Activated naive CD8-positive, alpha-beta T cell treated with anti-CD3 and anti-CD28 coated beads, Interleukin-2, amount 50 U/mL, for 24 hours (primary cell): ENCODE results near the gene ZFHX2.

ENCODE experiments used
- ATAC-seq: fragments of 150-1000 bp; cut with Tn5 transposase; one replicate; pipeline ENCODE4 v1.10.0; 2021
- DNase-seq: peaks from one replicate; pipeline ENCODE4 v3.0.0; 2021
- H3K27ac Mint-ChIP-seq: one replicate; pipeline ENCODE4 v1.8.0; 2021; ENCODE audit warnings: mild to moderate bottlenecking, mixed read lengths
- H3K27me3 Mint-ChIP-seq: one replicate; pipeline ENCODE4 v1.8.0; 2021; ENCODE audit warnings: mixed read lengths
- H3K36me3 Mint-ChIP-seq: one replicate; pipeline ENCODE4 v1.8.0; 2021; ENCODE audit warnings: low read depth, mixed read lengths
- H3K4me1 Mint-ChIP-seq: one replicate; pipeline ENCODE4 v1.8.0; 2021; ENCODE audit warnings: mixed read lengths
- H3K4me3 Mint-ChIP-seq: one replicate; pipeline ENCODE4 v1.8.0; 2021; ENCODE audit warnings: mild to moderate bottlenecking, moderate library complexity, mixed read lengths
- H3K9me3 Mint-ChIP-seq: one replicate; pipeline ENCODE4 v1.8.0; 2021; ENCODE audit warnings: mixed read lengths

ZFHX2 gene

DNA sequence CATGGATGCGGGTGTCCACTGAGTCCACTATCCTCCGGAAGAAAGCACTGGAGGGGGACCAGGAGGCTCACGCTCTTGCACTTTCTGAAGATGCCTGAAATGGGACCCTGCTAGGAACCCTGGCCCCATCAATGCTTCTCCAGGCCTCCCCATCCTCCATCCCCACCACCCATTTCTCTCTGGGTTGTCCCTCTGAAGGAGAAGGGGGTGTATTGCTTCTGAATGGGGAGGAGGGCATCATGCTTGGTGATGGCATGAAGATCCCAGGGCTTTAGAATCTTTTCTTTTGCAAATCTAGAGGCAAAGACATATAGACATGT lies 27.7 kb upstream of the ZFHX2 start:
- no peak for ATAC-seq
- Mint-ChIP-seq H3K27me3 (peaks cover 47% of the 10 kb centered on the region), H3K27ac (no peak overlapping the region)

DNA sequence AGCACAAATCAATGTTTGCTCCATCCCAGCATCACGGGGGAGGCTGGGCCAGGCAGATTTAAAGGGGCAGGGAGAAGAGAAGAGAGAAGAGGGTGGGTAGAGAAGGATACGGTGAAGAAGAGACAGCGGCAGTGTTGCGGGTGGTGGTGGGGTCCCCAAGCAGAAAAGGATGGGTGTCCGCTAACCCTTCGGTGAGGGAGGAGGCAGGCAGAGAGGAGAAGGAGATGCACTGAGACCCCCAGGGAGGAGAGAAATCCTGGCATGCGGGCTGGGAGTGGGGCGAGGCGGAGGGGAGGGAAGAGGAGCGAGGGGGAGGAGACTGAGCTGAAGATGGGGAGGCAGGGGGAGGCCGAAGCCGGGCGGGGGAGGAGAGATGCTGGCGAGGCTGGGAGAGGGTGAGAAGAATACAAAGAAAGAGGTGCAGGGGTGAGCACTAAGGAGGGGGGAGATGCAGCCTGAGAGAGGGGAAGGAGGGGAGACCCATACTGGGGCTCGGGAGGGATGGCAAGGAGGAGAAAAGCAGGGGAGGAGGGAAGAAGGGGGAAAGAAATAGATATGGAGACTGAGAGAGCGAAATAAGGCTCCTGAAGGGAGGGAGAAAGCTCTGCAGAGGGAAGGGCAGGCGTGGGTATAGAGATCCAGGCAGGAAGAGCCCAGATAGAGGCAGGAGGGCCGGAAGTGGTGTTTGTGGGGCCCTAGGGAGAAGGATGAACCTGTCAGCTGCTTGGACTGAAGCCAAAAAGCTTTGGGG lies 27.2 kb upstream of the ZFHX2 start, which contains the start of gene JPH4:
TSS of gene JPH4 (minus strand) at position 231 of the 751 bp plus-strand sequence. CDS start 1,337 bp downstream, outside the sequence.
- no peak within 1 kb of the TSS for H3K4me3 Mint-ChIP-seq
- H3K27me3 Mint-ChIP-seq, result peaks cover 43% of the 10 kb centered on the region
- no peaks in the 10 kb centered on the region for H3K9me3 Mint-ChIP-seq
- DNase-seq (no peak), ATAC-seq (no peak)
- peaks cover 10% of the 10 kb centered on the region for H3K4me1 Mint-ChIP-seq
- no peaks in the 10 kb centered on the region for H3K36me3 Mint-ChIP-seq
- H3K27ac Mint-ChIP-seq, result no peak within 1 kb of the TSS

More for the DNA sequence above, 27.7 kb upstream of the ZFHX2 start:
- H3K36me3 Mint-ChIP-seq, result no peaks in the 10 kb centered on the region
- no peaks in the 10 kb centered on the region for H3K9me3 Mint-ChIP-seq
- H3K4me1 Mint-ChIP-seq, result peaks cover 10% of the 10 kb centered on the region
- no peak for DNase-seq
- H3K4me3 Mint-ChIP-seq, result no peak overlapping the region

- Mint-ChIP-seq H3K9me3 (no peaks in the 10 kb centered on the region), H3K27me3 (peaks cover 43% of the 10 kb centered on the region), H3K4me1 (peaks cover 10% of the 10 kb centered on the region), H3K4me3 (no peak overlapping the region), H3K27ac (no peak overlapping the region), H3K36me3 (no peaks in the 10 kb centered on the region)
- ATAC-seq (no peak), DNase-seq (no peak)
Observed at GRCh38 chr14:23577710-23578392, 26.3 kb upstream of the ZFHX2 start.

DNA sequence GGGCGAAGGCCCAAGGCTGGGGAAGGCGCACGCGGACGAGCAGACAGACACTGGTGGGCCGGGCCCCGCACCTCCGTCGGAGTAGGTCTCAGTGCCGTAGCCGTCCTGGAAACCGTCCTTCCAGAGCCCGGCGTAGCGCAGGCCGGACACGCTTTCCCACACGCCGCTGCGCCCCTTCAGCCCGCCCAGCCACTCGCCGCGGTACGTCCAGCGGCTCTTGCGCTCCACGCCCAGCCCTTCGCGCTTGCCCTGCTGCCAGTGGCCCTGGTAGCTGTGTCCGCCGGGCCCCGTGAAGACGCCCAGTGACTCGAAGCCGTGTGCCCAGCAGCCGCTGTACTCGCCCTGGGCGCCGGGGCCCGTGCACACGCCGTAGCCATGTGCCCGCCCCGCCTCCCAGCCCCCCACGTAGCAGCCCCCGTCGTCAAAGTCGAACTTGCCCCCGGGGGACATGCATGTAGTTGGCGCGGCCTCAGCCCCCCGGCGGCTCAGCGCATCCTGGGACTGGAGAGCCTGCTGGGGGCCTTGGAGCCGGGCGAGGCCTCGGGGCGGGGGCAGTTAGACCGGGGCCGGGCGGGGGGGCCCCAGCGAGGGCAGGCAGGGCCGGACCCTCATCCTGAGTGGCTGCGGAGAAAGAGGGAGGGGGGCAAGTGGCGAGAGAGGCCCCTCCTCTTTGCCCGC lies 25.6 kb upstream of the ZFHX2 start:
- peak overlapping the region; percentile 36 for H3K4me3 Mint-ChIP-seq
- no peaks in the 10 kb centered on the region for H3K9me3 Mint-ChIP-seq
- peaks cover 50% of the 10 kb centered on the region for H3K27me3 Mint-ChIP-seq
- DNase-seq (no peak), ATAC-seq (no peak)
- H3K36me3 Mint-ChIP-seq, result no peaks in the 10 kb centered on the region
- H3K27ac Mint-ChIP-seq, result no peak overlapping the region
- H3K4me1 Mint-ChIP-seq, result peaks cover 10% of the 10 kb centered on the region

DNA sequence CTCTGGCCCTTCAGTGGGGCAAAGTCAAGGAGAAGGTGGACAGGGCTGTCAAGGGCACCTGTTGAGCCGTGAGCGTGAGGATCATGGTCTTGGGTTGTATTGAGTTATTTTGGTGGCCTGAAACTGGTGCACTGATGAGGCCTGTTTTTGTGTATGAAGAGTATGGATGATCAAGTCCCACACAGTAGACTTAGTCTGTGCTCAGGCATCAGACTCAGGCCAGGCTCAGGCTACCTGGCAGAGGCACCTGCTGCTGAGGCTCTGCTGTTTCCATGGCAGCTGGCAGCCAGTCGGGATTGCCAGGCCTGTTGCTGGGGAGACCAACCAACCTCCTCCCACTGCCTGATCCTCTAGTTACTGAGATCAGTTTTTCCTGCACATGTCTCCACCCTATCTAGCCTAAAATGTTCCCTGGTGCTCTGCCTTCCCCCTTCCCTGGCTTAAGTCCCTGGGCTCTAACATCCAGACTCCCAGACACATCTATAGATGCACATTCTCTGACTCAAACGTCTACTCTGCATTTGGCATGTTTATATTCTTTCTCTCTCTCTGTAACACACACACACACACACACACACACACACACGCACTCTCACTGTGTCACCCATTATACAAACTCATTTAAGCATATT lies 21.9 kb upstream of the ZFHX2 start:
- no peaks in the 10 kb centered on the region for H3K36me3 Mint-ChIP-seq
- H3K27me3 Mint-ChIP-seq, result peaks cover 34% of the 10 kb centered on the region
- no peak for ATAC-seq
- peaks cover 15% of the 10 kb centered on the region for H3K4me1 Mint-ChIP-seq
- no peaks in the 10 kb centered on the region for H3K9me3 Mint-ChIP-seq
- no peak overlapping the region for H3K4me3 Mint-ChIP-seq
- no peak overlapping the region for H3K27ac Mint-ChIP-seq
- DNase-seq, result no peak

DNA sequence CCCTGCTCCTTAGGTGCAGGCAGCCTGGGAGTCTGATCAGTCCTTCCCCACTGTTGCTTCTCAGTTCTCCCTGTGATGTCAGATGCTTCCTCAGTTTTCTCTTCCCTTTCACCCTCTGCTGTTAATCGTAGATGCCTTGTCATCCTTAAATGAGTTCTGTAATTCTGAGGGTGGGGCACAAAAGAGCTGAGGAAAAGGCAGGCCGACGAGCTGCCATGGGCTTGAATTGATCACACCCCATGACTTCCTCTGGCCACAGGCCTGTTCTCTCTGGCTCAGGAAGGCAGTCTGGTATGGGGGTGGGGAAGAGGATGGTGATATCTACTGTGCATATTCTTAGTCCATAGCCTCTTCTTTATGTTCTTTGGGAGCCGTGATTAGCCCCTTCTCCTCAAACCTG lies 21.3 kb upstream of the ZFHX2 start:
- H3K36me3 Mint-ChIP-seq, result no peaks in the 10 kb centered on the region
- DNase-seq (no peak), ATAC-seq (no peak)
- peaks cover 21% of the 10 kb centered on the region for H3K4me1 Mint-ChIP-seq
- H3K9me3 Mint-ChIP-seq, result no peaks in the 10 kb centered on the region
- H3K4me3 Mint-ChIP-seq, result no peak overlapping the region
- H3K27me3 Mint-ChIP-seq, result peaks cover 30% of the 10 kb centered on the region
- no peak overlapping the region for H3K27ac Mint-ChIP-seq

DNA sequence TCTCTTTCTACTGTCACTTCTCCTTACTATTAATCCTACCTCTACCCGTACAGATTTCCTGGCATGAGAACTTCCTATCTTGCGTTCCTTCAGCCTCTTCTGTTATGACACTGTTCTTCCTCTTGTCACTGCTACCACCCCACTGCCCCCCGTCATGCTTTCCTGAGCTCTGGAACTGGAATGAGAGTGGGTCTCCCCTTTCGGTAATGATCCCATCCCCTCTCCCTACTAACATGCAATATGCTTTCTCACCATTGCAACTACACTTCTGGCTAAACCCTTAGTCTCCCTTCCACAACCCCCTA lies 20.9 kb upstream of the ZFHX2 start:
- no peak overlapping the region for H3K27ac Mint-ChIP-seq
- H3K27me3 Mint-ChIP-seq, result peaks cover 30% of the 10 kb centered on the region
- DNase-seq, result no peak
- no peaks in the 10 kb centered on the region for H3K36me3 Mint-ChIP-seq
- H3K4me1 Mint-ChIP-seq, result peaks cover 24% of the 10 kb centered on the region
- H3K4me3 Mint-ChIP-seq, result no peak overlapping the region
- no peaks in the 10 kb centered on the region for H3K9me3 Mint-ChIP-seq
- ATAC-seq, result no peak

- no peak for DNase-seq
- H3K4me1 Mint-ChIP-seq, result peaks cover 28% of the 10 kb centered on the region
- H3K27ac Mint-ChIP-seq, result no peak overlapping the region
- H3K9me3 Mint-ChIP-seq, result no peaks in the 10 kb centered on the region
- H3K27me3 Mint-ChIP-seq, result peaks cover 27% of the 10 kb centered on the region
- ATAC-seq, result no peak
- H3K4me3 Mint-ChIP-seq, result no peak overlapping the region
- no peaks in the 10 kb centered on the region for H3K36me3 Mint-ChIP-seq
Observed at GRCh38 chr14:23571701-23572523, 20.3 kb upstream of the ZFHX2 start.

GRCh38 chr14:23570806-23571483 lies 19.4 kb upstream of the ZFHX2 start:
- DNase-seq, result no peak

GRCh38 chr14:23569443-23570151 lies 18.0 kb upstream of the ZFHX2 start:
- no peaks in the 10 kb centered on the region for H3K9me3 Mint-ChIP-seq
- H3K4me3 Mint-ChIP-seq, result peak overlapping the region; percentile 98
- H3K27me3 Mint-ChIP-seq, result peaks cover 11% of the 10 kb centered on the region
- DNase-seq (no peak), ATAC-seq (no peak)
- H3K27ac Mint-ChIP-seq, result peak overlapping the region; percentile 69
- peaks cover 30% of the 10 kb centered on the region for H3K4me1 Mint-ChIP-seq
- peaks cover 5% of the 10 kb centered on the region for H3K36me3 Mint-ChIP-seq

More at GRCh38 chr14:23570806-23571483, 19.4 kb upstream of the ZFHX2 start:
- no peak for ATAC-seq
- Mint-ChIP-seq H3K27me3 (peaks cover 20% of the 10 kb centered on the region), H3K9me3 (no peaks in the 10 kb centered on the region), H3K4me1 (peaks cover 27% of the 10 kb centered on the region), H3K27ac (no peak overlapping the region), H3K36me3 (no peaks in the 10 kb centered on the region), H3K4me3 (no peak overlapping the region)

GRCh38 chr14:23568600-23569331 lies 17.2 kb upstream of the ZFHX2 start:
- ATAC-seq (no peak), DNase-seq (no peak)
- peaks cover 9% of the 10 kb centered on the region for H3K36me3 Mint-ChIP-seq
- peaks cover 30% of the 10 kb centered on the region for H3K4me1 Mint-ChIP-seq
- peak overlapping the region; percentile 98 for H3K27ac Mint-ChIP-seq
- H3K9me3 Mint-ChIP-seq, result no peaks in the 10 kb centered on the region
- H3K4me3 Mint-ChIP-seq, result peak overlapping the region; percentile 98
- peaks cover 10% of the 10 kb centered on the region for H3K27me3 Mint-ChIP-seq

DNA sequence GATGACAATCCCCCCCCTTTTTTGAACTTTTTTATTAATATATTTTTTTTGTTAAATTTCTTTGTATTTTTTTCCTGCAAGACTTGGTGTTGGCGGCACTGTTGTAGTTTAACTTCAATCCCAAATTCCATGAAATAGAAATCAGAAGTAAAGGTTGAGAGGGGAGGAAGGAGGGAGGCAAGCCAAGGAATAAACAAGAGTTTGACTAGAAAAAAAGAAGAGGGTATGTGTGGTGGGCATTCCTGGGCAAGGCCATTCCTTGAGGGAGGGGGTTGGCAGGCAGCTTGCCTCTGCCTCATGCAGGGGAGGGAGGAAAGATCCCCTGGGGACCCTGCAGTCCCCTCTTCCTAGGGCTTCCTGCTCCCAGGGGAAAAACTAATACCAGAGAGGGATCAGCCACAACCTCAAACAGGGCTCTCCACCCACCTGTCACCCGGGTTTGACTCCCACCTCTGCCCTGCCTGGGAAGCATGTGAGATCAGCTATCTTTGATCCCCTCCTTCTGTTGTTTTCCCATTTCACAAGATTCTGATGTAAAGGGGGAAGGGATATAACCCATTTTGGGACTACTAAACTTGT lies 16.5 kb upstream of the ZFHX2 start:
- Mint-ChIP-seq H3K4me1 (peaks cover 30% of the 10 kb centered on the region), H3K36me3 (peaks cover 10% of the 10 kb centered on the region), H3K27me3 (peaks cover 10% of the 10 kb centered on the region), H3K9me3 (no peaks in the 10 kb centered on the region), H3K4me3 (peak overlapping the region; percentile 98), H3K27ac (peak overlapping the region; percentile 98)
- ATAC-seq, result no peak
- DNase-seq, result no peak
